ENCODE data around the gene TOX3.

TOX3 gene

DNA sequence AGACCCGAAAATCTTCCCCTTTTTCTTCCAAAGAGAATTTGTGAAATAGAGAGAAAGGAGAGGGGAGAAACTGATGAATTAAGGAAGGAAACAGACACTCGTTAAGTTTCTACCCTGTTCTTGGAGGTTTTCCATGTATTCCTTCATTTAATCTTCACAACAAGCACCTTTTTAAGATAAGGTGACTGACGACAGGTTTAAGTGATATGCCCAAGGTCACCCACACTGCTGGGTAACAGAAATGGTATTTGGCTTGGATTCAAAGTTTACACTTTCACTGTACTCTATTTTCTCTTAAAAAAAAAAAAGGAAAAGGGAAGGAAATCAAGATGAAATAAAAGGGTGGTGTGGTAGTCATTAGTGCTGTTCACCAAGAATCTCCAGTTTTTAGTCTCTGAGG is 33.5 kb upstream of the TOX3 start:
- H3K9me3 ChIP-seq (ENCODE audit: low read depth, low read length) = no peaks in the 10 kb centered on the region
- H3K36me3 ChIP-seq (ENCODE audit: insufficient read depth, low read length) = no peaks in the 10 kb centered on the region
- DNase-seq (ENCODE audit: low read depth, low spot score) = no peak
- no peak overlapping the region for H3K27ac ChIP-seq
- TF ChIP-seq EZH2 (IDR thresholded peaks at IDR 0.05) = no peak
- TF ChIP-seq FOXP2 (optimal IDR thresholded peaks at IDR 0.05; ENCODE audit: control extremely low read depth, extremely low read length, insufficient read depth) = no peak
- TF ChIP-seq POLR2AphosphoS5 (IDR thresholded peaks at IDR 0.05; ENCODE audit: borderline replicate concordance, low read depth, low read length) = no peak
- H3K9ac ChIP-seq (ENCODE audit: insufficient read length) = no peak overlapping the region
- no peak overlapping the region for H3K4me3 ChIP-seq

DNA sequence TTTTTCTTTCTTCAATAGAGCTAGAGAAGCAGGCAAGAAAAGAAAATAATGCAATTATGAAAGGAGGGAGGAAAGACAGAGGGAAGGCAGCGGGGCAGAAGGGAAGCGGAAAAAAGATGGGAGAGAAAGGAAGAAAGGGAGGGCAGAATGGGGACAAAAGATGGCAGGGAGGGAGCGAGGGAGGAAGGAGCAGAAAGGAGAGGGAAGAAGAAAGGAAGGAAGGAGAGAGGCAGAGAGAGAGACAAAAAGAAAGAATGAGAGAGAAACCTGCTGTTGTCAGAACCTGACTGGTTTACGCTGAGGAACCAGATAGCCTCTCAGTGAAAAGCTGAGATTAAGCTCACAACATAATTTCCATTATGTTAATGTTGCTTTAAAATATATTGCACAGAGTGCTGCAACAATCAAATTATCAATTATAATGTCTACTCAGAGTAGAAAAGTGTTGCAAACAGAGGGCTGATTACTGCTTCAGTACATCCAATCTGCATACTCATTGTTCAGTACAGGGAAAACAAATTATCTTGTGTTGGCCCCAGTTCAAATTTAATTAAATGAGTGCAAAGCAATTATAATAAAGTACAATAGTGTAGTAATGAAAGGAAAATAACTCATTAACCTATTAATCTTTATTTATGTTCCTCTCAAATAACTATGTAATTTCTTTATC is 32.0 kb upstream of the TOX3 start:
- H3K36me3 ChIP-seq (ENCODE audit: insufficient read depth, low read length) = no peaks in the 10 kb centered on the region
- no peak for DNase-seq (ENCODE audit: low read depth, low spot score)
- TF ChIP-seq FOXP2 (optimal IDR thresholded peaks at IDR 0.05; ENCODE audit: control extremely low read depth, extremely low read length, insufficient read depth) = no peak
- no peak for TF ChIP-seq POLR2AphosphoS5 (IDR thresholded peaks at IDR 0.05; ENCODE audit: borderline replicate concordance, low read depth, low read length)
- no peak for TF ChIP-seq EZH2 (IDR thresholded peaks at IDR 0.05)
- no peak overlapping the region for H3K9ac ChIP-seq (ENCODE audit: insufficient read length)
- no peak overlapping the region for H3K4me3 ChIP-seq
- no peak overlapping the region for H3K27ac ChIP-seq
- H3K9me3 ChIP-seq (ENCODE audit: low read depth, low read length) = no peaks in the 10 kb centered on the region

DNA sequence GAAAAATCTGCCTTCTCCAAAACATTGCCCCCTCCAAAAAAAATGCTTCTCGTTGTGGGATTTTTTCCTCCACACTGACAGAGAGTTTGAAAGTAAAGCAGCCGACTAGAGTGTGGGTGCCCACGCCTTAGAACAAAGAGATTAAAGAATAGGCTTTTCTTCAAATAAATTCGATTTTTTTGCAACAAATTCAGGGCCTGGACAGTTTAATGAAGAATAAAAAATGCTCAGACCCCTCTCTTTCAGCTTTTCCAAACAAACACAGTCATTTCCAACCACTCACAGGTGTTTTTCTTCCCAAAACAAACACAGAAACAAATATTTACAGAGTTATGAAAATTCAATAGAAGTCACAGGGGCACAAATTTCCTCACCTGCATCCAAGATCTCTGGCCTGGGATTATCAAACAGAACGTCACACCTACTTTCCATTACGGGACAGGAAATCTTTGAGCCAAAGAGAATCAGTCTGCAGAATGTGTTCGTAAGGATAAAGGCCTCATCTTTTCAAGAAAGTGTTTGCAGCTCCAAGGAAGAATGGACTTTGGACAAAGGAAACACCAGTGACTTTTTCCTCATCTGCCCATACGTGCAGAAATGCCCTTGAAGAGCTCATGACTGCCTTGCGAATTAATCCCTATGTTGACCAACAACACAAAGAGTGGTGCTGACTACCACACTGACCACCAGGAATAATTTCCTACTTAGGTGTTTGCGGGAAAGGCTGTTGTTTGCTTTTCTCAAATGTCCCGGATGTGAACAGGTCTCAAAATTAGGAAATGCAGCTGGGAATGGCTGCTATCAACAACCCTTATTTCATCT is 31.3 kb upstream of the TOX3 start:
- H3K36me3 ChIP-seq (ENCODE audit: insufficient read depth, low read length) = no peaks in the 10 kb centered on the region
- no peaks in the 10 kb centered on the region for H3K9me3 ChIP-seq (ENCODE audit: low read depth, low read length)
- H3K27ac ChIP-seq = no peak overlapping the region
- H3K4me3 ChIP-seq = no peak overlapping the region
- TF ChIP-seq POLR2AphosphoS5 (IDR thresholded peaks at IDR 0.05; ENCODE audit: borderline replicate concordance, low read depth, low read length) (no peak), EZH2 (IDR thresholded peaks at IDR 0.05) (no peak), FOXP2 (optimal IDR thresholded peaks at IDR 0.05; ENCODE audit: control extremely low read depth, extremely low read length, insufficient read depth) (no peak)
- H3K9ac ChIP-seq (ENCODE audit: insufficient read length) = no peak overlapping the region
- DNase-seq (ENCODE audit: low read depth, low spot score) = no peak

GRCh38 chr16:52577130-52577706 is 30.3 kb upstream of the TOX3 start:
- Histone ChIP-seq H3K9me3 (ENCODE audit: low read depth, low read length) (no peaks in the 10 kb centered on the region), H3K9ac (ENCODE audit: insufficient read length) (no peak overlapping the region), H3K27ac (no peak overlapping the region), H3K36me3 (ENCODE audit: insufficient read depth, low read length) (no peaks in the 10 kb centered on the region), H3K4me3 (no peak overlapping the region)
- DNase-seq (ENCODE audit: low read depth, low spot score) = no peak
- TF ChIP-seq FOXP2 (optimal IDR thresholded peaks at IDR 0.05; ENCODE audit: control extremely low read depth, extremely low read length, insufficient read depth) (no peak), POLR2AphosphoS5 (IDR thresholded peaks at IDR 0.05; ENCODE audit: borderline replicate concordance, low read depth, low read length) (no peak), EZH2 (IDR thresholded peaks at IDR 0.05) (no peak)

- no peaks in the 10 kb centered on the region for H3K9me3 ChIP-seq (ENCODE audit: low read depth, low read length)
- H3K9ac ChIP-seq (ENCODE audit: insufficient read length) = no peak overlapping the region
- no peak overlapping the region for H3K27ac ChIP-seq
- H3K36me3 ChIP-seq (ENCODE audit: insufficient read depth, low read length) = no peaks in the 10 kb centered on the region
- no peak overlapping the region for H3K4me3 ChIP-seq
- no peak for DNase-seq (ENCODE audit: low read depth, low spot score)
- no peak for TF ChIP-seq EZH2 (IDR thresholded peaks at IDR 0.05)
- no peak for TF ChIP-seq POLR2AphosphoS5 (IDR thresholded peaks at IDR 0.05; ENCODE audit: borderline replicate concordance, low read depth, low read length)
- TF ChIP-seq FOXP2 (optimal IDR thresholded peaks at IDR 0.05; ENCODE audit: control extremely low read depth, extremely low read length, insufficient read depth) = no peak
Measured at GRCh38 chr16:52573365-52574299, 26.7 kb upstream of the TOX3 start.

DNA sequence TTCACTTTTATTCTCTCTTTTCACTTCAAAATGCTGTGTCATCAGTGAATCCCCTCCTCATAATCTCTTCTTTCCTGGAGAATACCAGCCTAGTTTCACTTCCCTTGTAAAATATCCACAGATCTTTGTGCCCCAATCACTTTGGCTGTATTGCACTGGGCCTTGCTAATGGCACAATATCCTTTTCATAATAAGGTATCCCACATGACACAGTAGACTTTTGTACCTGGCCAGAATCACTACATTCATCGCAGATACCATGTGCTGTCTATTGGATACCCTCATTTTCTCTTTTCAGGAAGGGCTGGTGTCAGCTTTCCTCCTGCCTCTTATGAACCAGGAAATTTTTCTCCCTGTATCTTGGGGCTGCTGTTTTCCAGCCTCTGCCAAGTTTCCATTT is 25.7 kb upstream of the TOX3 start:
- Histone ChIP-seq H3K4me3 (no peak overlapping the region), H3K36me3 (ENCODE audit: insufficient read depth, low read length) (no peaks in the 10 kb centered on the region), H3K9me3 (ENCODE audit: low read depth, low read length) (no peaks in the 10 kb centered on the region), H3K27ac (no peak overlapping the region), H3K9ac (ENCODE audit: insufficient read length) (no peak overlapping the region)
- TF ChIP-seq POLR2AphosphoS5 (IDR thresholded peaks at IDR 0.05; ENCODE audit: borderline replicate concordance, low read depth, low read length) (no peak), EZH2 (IDR thresholded peaks at IDR 0.05) (no peak)
- no peak for DNase-seq (ENCODE audit: low read depth, low spot score)

- DNase-seq (ENCODE audit: low read depth, low spot score) = no peak
- H3K9me3 ChIP-seq (ENCODE audit: low read depth, low read length) = no peaks in the 10 kb centered on the region
- no peak overlapping the region for H3K9ac ChIP-seq (ENCODE audit: insufficient read length)
- no peaks in the 10 kb centered on the region for H3K36me3 ChIP-seq (ENCODE audit: insufficient read depth, low read length)
- no peak overlapping the region for H3K27ac ChIP-seq
- no peak overlapping the region for H3K4me3 ChIP-seq
- TF ChIP-seq FOXP2 (optimal IDR thresholded peaks at IDR 0.05; ENCODE audit: control extremely low read depth, extremely low read length, insufficient read depth) (no peak), POLR2AphosphoS5 (IDR thresholded peaks at IDR 0.05; ENCODE audit: borderline replicate concordance, low read depth, low read length) (no peak), EZH2 (IDR thresholded peaks at IDR 0.05) (no peak)
Measured at GRCh38 chr16:52570495-52571091, 23.6 kb upstream of the TOX3 start.

All from SK-N-MC (cell line).